ENCODE results near the gene VWA7. TPM values are rescaled to one million over a fixed set of nuclear protein-coding genes. Genes with fewer than 3 reads are reported as not detected.

Gene VWA7
- total RNA-seq, 1 experiment from 2014 or later: 0.34 TPM

DNA sequence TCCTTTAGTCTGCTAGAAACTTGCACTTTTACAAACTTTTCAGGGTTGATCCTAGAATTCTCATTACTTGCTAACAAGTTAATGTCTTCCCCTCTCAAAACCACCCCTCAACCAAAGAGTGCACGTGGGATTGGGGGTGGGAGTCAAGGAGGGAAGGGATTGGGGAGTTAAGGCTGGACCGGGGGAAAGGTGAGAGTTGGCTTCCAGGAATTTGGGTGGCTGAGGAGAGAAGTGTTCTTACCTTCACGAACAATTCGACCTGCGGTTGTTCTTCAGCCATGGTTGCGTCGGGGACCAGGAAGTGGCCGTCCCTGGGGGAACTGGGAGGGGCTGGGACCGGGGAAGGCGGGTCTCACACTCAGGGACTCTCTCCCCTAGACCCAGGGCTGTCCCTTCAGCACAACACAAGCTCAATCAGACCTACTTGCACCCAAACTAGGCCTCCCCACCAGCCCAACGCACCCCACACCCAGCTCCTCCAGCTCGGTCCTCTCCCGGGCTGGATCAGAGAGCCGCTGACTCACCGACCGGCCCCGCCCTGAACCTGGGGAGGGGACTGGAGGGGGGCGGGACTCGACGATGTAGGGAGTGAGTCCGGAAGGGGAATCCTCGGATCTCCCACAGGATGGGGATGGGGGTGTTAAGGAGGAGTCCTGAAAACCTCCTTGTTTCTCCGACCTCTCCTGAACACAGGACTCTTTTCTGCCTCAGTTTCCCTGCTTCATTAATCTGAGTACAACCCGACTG is 40.9 kb downstream of the VWA7 start, which contains the start of gene CLIC1:
Gene CLIC1 (minus strand): TSS at position 510 of the 747 bp plus-strand sequence. CDS start 230 bp downstream, at position 280.
- Histone ChIP-seq H3K9me2 (replicated peaks; ENCODE audit: insufficient read depth, low read length) (no peaks in the 10 kb centered on the region), H3K27ac (ENCODE audit: low read length) (peak within 1 kb of the TSS; percentile 90), H3K4me3 (ENCODE audit: low read length) (peak within 1 kb of the TSS; percentile 95), H3K4me1 (ENCODE audit: low read length) (peaks cover 57% of the 10 kb centered on the region), H3K36me3 (ENCODE audit: insufficient read depth, low read length) (peaks cover 22% of the 10 kb centered on the region), H3K79me2 (ENCODE audit: low read length) (peaks cover 44% of the 10 kb centered on the region), H3K4me2 (ENCODE audit: low read depth, low read length, poor library complexity, severe bottlenecking) (peak within 1 kb of the TSS; percentile 89), H3K9me3 (ENCODE audit: low read length) (no peaks in the 10 kb centered on the region), H2AFZ (ENCODE audit: low read length) (peak within 1 kb of the TSS; percentile 23; the same call in 1 of the 2 replicates), H3K9ac (ENCODE audit: low read length) (peak within 1 kb of the TSS; percentile 97), H4K20me1 (ENCODE audit: insufficient read depth, low read depth, low read length) (no peaks in the 10 kb centered on the region), H3K27me3 (ENCODE audit: low read length) (no peaks in the 10 kb centered on the region)
- peak; percentile 95 for DNase-seq

DNA sequence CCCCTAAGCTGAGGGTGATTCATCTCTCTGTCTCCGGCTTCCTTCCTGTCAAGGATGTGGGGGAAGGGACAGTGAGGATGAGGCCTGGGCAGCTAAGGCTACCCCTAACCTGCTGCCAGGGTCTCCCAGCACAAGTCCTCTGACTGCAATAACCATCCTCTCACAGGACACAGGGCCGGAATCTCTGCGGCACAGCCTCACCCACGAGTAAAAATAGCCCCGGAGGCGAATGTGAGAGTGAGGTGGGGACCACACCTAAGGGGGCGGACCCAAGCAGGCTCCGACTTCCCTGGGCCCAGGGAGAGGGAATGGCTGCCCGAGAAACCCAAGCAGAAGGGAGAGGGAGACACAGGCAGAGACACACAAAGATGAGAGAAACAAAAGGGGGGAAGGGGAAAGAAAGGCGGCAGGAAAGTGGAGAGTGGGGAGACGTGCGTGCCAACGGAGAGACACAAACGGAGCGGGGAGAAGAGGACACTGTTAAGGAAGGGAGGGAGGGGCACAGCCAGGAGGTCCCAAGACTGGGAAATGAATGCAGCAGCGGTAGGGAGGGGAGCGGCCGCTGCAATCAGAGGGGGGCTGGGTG is 42.2 kb downstream of the VWA7 start:
- H4K20me1 ChIP-seq (ENCODE audit: insufficient read depth, low read depth, low read length): no peaks in the 10 kb centered on the region
- H3K9me3 ChIP-seq (ENCODE audit: low read length): no peaks in the 10 kb centered on the region
- DNase-seq: peak; percentile 73
- H3K4me2 ChIP-seq (ENCODE audit: low read depth, low read length, poor library complexity, severe bottlenecking): peak overlapping the region; percentile 89
- H3K79me2 ChIP-seq (ENCODE audit: low read length): peaks cover 35% of the 10 kb centered on the region
- H3K27ac ChIP-seq (ENCODE audit: low read length): peak overlapping the region; percentile 90
- H3K36me3 ChIP-seq (ENCODE audit: insufficient read depth, low read length): peaks cover 26% of the 10 kb centered on the region
- no peak overlapping the region for H2AFZ ChIP-seq (ENCODE audit: low read length)
- H3K4me3 ChIP-seq (ENCODE audit: low read length): peak overlapping the region; percentile 95
- no peaks in the 10 kb centered on the region for H3K9me2 ChIP-seq (replicated peaks; ENCODE audit: insufficient read depth, low read length)
- no peaks in the 10 kb centered on the region for H3K27me3 ChIP-seq (ENCODE audit: low read length)
- H3K4me1 ChIP-seq (ENCODE audit: low read length): peaks cover 47% of the 10 kb centered on the region
- H3K9ac ChIP-seq (ENCODE audit: low read length): peak overlapping the region; percentile 97

DNA sequence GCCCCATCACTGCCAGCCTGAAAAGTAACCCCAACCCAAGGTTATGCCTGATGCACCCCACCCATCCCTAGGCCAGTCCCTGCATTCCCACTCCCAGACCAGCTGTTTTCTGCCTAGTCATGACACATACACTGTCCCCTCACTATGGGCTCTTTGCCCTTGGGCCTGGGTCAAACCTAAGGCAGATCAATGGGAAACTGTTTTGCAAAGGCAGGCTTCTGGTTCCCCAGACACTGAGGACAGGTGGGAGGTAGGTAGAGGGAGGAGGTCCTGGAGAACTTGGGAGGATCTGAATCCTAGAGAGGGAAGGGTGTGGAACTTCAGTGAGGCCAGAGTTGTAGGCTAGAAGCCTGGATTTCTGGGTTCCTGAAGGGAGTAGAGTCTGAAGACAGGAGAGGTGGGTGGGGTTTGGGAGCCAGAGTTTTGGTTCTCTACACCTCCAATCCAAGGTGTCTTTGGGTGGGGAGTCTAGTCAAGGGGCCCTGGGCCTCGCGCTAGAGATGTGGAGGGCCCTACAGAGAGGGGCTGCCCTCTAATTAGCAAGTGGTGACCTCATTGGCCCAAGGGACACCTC is 42.8 kb downstream of the VWA7 start:
- Histone ChIP-seq H4K20me1 (ENCODE audit: insufficient read depth, low read depth, low read length) (no peaks in the 10 kb centered on the region), H3K4me2 (ENCODE audit: low read depth, low read length, poor library complexity, severe bottlenecking) (peak overlapping the region; percentile 89), H3K79me2 (ENCODE audit: low read length) (peaks cover 35% of the 10 kb centered on the region), H3K4me1 (ENCODE audit: low read length) (peaks cover 51% of the 10 kb centered on the region), H2AFZ (ENCODE audit: low read length) (no peak overlapping the region), H3K4me3 (ENCODE audit: low read length) (peak overlapping the region; percentile 95), H3K9me2 (replicated peaks; ENCODE audit: insufficient read depth, low read length) (no peaks in the 10 kb centered on the region), H3K27ac (ENCODE audit: low read length) (peak overlapping the region; percentile 90), H3K9ac (ENCODE audit: low read length) (peak overlapping the region; percentile 97), H3K9me3 (ENCODE audit: low read length) (no peaks in the 10 kb centered on the region), H3K36me3 (ENCODE audit: insufficient read depth, low read length) (peaks cover 26% of the 10 kb centered on the region), H3K27me3 (ENCODE audit: low read length) (no peaks in the 10 kb centered on the region)
- no peak for DNase-seq

DNA sequence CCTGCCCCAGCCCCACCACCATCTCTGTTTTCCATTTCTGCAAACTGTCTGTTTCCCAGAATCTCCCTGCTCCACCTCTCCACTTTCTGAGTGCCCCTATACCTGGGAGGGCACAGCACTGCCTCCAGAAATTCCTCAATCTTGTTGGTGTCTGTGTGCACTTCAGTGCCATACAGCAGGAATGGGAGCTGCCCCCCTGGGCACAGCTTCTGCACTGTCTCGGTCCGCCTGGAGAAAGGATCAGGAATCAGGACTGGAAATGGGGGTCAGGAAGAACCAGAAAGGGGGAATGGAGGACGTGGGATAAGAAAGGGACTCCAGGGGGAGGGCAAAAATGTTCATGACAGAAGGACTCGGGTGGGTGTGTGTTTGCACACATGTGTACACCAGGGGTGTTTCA is 43.4 kb downstream of the VWA7 start:
- no peak overlapping the region for H2AFZ ChIP-seq (ENCODE audit: low read length)
- H3K9me2 ChIP-seq (replicated peaks; ENCODE audit: insufficient read depth, low read length): no peaks in the 10 kb centered on the region
- peaks cover 51% of the 10 kb centered on the region for H3K4me1 ChIP-seq (ENCODE audit: low read length)
- peak overlapping the region; percentile 95; the same call in 1 of the 2 replicates for H3K4me3 ChIP-seq (ENCODE audit: low read length)
- no peaks in the 10 kb centered on the region for H3K27me3 ChIP-seq (ENCODE audit: low read length)
- H3K79me2 ChIP-seq (ENCODE audit: low read length): peaks cover 35% of the 10 kb centered on the region
- DNase-seq: no peak
- H3K9me3 ChIP-seq (ENCODE audit: low read length): no peaks in the 10 kb centered on the region
- peak overlapping the region; percentile 97; the same call in 1 of the 2 replicates for H3K9ac ChIP-seq (ENCODE audit: low read length)
- H4K20me1 ChIP-seq (ENCODE audit: insufficient read depth, low read depth, low read length): no peaks in the 10 kb centered on the region
- H3K4me2 ChIP-seq (ENCODE audit: low read depth, low read length, poor library complexity, severe bottlenecking): no peak overlapping the region
- peak overlapping the region; percentile 90 for H3K27ac ChIP-seq (ENCODE audit: low read length)
- H3K36me3 ChIP-seq (ENCODE audit: insufficient read depth, low read length): peaks cover 26% of the 10 kb centered on the region

DNA sequence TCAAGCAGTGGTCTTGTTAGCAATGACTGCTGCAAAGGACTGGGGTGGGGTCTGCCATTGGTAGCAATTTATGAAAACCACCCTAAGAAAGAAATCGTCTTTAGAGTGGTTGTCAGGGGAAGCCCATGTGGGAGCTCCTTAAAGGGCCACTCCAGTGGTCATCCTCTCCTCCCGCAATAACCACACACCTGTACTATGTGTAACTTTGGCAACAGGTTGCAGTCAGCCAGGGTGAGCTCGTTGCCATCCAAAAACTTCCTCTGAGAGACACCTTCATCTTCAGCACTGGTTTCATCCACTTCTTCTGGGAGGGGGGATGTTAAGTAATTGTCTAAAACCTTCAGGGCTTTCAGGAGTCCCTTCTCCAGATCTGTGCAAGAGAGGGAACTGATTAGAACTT is 45.1 kb downstream of the VWA7 start:
- H3K9me2 ChIP-seq (replicated peaks; ENCODE audit: insufficient read depth, low read length): no peaks in the 10 kb centered on the region
- no peak overlapping the region for H2AFZ ChIP-seq (ENCODE audit: low read length)
- peaks cover 51% of the 10 kb centered on the region for H3K4me1 ChIP-seq (ENCODE audit: low read length)
- no peak for DNase-seq
- no peak overlapping the region for H3K4me2 ChIP-seq (ENCODE audit: low read depth, low read length, poor library complexity, severe bottlenecking)
- H3K36me3 ChIP-seq (ENCODE audit: insufficient read depth, low read length): peaks cover 26% of the 10 kb centered on the region
- H3K27ac ChIP-seq (ENCODE audit: low read length): no peak overlapping the region
- H3K79me2 ChIP-seq (ENCODE audit: low read length): peaks cover 35% of the 10 kb centered on the region
- no peaks in the 10 kb centered on the region for H4K20me1 ChIP-seq (ENCODE audit: insufficient read depth, low read depth, low read length)
- H3K4me3 ChIP-seq (ENCODE audit: low read length): no peak overlapping the region
- H3K27me3 ChIP-seq (ENCODE audit: low read length): no peaks in the 10 kb centered on the region
- no peak overlapping the region for H3K9ac ChIP-seq (ENCODE audit: low read length)
- H3K9me3 ChIP-seq (ENCODE audit: low read length): no peaks in the 10 kb centered on the region

DNA sequence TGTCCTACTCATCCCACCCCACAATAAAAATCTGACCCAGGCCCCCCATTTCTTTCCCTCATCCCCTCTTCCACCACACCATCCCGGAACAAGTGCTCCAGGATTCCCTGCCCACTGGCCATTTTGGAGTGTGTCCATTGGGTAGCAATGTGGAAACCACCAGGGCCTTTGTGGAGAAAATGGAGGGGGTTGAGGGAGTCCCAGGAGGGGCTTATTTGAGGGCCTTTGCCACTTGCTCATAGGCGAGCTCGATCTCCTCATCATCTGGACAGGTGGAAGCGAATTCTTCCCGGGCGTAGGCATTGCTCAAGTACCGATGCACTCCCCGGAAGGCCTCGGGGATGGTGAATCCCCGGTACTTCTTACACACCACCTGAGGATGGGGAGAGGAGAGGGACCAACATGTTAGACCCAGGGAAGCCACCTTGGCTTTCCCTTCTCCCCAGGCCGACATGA is 46.5 kb downstream of the VWA7 start:
- H3K9ac ChIP-seq (ENCODE audit: low read length): no peak overlapping the region
- H3K4me2 ChIP-seq (ENCODE audit: low read depth, low read length, poor library complexity, severe bottlenecking): no peak overlapping the region
- H3K4me1 ChIP-seq (ENCODE audit: low read length): peaks cover 50% of the 10 kb centered on the region
- H3K9me3 ChIP-seq (ENCODE audit: low read length): no peaks in the 10 kb centered on the region
- H3K4me3 ChIP-seq (ENCODE audit: low read length): no peak overlapping the region
- H3K79me2 ChIP-seq (ENCODE audit: low read length): peaks cover 22% of the 10 kb centered on the region
- H3K9me2 ChIP-seq (replicated peaks; ENCODE audit: insufficient read depth, low read length): no peaks in the 10 kb centered on the region
- H3K27me3 ChIP-seq (ENCODE audit: low read length): no peaks in the 10 kb centered on the region
- no peak overlapping the region for H3K27ac ChIP-seq (ENCODE audit: low read length)
- no peak overlapping the region for H2AFZ ChIP-seq (ENCODE audit: low read length)
- peaks cover 26% of the 10 kb centered on the region for H3K36me3 ChIP-seq (ENCODE audit: insufficient read depth, low read length)
- no peaks in the 10 kb centered on the region for H4K20me1 ChIP-seq (ENCODE audit: insufficient read depth, low read depth, low read length)
- no peak for DNase-seq

DNA sequence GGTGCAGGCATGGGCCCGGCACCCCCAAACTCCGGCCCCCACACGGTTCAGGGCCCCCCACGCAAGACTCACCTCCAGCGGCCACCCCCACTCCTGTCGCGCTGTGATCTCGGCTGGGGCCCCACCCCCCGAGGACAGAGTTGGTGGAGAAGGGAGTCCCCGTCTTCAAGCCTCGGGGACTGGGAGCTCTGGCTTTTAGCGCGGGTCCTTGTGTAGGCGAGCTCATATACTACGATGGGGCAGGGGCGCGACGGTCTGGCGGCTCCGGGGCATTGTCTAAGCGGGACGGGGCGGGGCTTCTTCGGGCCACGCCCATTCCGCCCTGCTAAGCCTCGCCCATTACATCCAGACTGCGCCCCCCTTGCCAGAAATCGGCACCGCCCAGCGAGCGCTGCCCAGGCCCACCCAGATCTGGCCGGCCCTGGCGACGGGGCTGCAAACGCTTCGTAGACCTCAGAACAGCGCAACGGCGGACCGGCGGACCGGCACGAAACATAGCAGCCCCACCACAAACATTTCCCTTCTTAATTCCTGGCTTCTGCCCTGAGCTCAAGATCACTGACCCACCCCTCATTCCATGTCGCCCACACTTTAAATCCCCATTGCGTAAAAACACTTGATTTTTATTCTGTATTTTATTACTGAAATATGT is 47.0 kb downstream of the VWA7 start:
- Histone ChIP-seq H3K4me2 (ENCODE audit: low read depth, low read length, poor library complexity, severe bottlenecking) (peak overlapping the region; percentile 92), H3K79me2 (ENCODE audit: low read length) (peaks cover 16% of the 10 kb centered on the region), H3K36me3 (ENCODE audit: insufficient read depth, low read length) (peaks cover 26% of the 10 kb centered on the region), H3K9me3 (ENCODE audit: low read length) (no peaks in the 10 kb centered on the region), H3K27me3 (ENCODE audit: low read length) (no peaks in the 10 kb centered on the region), H2AFZ (ENCODE audit: low read length) (peak overlapping the region; percentile 25; the same call in 1 of the 2 replicates), H3K4me1 (ENCODE audit: low read length) (peaks cover 50% of the 10 kb centered on the region), H3K9me2 (replicated peaks; ENCODE audit: insufficient read depth, low read length) (no peaks in the 10 kb centered on the region), H3K27ac (ENCODE audit: low read length) (no peak overlapping the region), H3K9ac (ENCODE audit: low read length) (peak overlapping the region; percentile 71), H4K20me1 (ENCODE audit: insufficient read depth, low read depth, low read length) (no peaks in the 10 kb centered on the region), H3K4me3 (ENCODE audit: low read length) (peak overlapping the region; percentile 72)
- peak; percentile 91 for DNase-seq

Measured in Karpas-422 (cell line).